ENCODE data around the gene PIGX. TPM values are rescaled to one million over a fixed set of nuclear protein-coding genes. Genes with fewer than 3 reads are reported as not detected.

Gene PIGX
- total RNA-seq, 6 experiments from 2014 or later: 6.4 to 17.0 (median 7.2) TPM

DNA sequence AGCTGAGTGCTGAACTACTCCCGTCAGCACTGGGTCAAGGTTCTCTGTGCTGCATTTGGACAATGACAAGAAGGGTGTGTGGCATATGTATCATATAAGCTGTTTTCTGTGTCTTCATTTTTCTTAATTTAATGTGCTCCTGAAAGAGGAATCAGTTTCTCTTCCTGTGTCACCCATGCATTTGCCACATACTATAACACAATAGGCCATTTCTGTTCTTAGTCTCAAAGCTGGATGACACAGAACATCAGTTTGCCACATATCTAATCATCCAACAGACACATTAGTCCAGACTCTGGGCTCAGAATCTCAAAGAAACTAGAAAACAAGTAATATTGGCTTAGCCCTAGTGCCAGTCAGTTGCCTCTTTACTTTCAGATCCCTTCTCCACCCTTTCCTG, 34.2 kb upstream of the PIGX start:
- 41% methylated on average over 1 of the region's 1 CpG for WGBS (ENCODE audit: insufficient coverage, low coverage, low lambda C conversion rate, missing lambda C conversion rate)
- ATAC-seq (no peak), DNase-seq (no peak)
- no peak overlapping the region for H3K4me3 ChIP-seq
- no peaks in the 10 kb centered on the region for H3K4me1 ChIP-seq
- TF ChIP-seq POLR2A (IDR thresholded peaks at IDR 0.05): no peak
- TF ChIP-seq, protein P1, sequence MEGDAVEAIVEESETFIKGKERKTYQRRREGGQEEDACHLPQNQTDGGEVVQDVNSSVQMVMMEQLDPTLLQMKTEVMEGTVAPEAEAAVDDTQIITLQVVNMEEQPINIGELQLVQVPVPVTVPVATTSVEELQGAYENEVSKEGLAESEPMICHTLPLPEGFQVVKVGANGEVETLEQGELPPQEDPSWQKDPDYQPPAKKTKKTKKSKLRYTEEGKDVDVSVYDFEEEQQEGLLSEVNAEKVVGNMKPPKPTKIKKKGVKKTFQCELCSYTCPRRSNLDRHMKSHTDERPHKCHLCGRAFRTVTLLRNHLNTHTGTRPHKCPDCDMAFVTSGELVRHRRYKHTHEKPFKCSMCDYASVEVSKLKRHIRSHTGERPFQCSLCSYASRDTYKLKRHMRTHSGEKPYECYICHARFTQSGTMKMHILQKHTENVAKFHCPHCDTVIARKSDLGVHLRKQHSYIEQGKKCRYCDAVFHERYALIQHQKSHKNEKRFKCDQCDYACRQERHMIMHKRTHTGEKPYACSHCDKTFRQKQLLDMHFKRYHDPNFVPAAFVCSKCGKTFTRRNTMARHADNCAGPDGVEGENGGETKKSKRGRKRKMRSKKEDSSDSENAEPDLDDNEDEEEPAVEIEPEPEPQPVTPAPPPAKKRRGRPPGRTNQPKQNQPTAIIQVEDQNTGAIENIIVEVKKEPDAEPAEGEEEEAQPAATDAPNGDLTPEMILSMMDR (IDR thresholded peaks at IDR 0.05): no peak
- H3K9me3 ChIP-seq: no peaks in the 10 kb centered on the region
- no peaks in the 10 kb centered on the region for H3K36me3 ChIP-seq
- intact Hi-C loops (cut with DNase I): no loop called here
- no peaks in the 10 kb centered on the region for H3K27me3 ChIP-seq
- no peak overlapping the region for H3K27ac ChIP-seq

DNA sequence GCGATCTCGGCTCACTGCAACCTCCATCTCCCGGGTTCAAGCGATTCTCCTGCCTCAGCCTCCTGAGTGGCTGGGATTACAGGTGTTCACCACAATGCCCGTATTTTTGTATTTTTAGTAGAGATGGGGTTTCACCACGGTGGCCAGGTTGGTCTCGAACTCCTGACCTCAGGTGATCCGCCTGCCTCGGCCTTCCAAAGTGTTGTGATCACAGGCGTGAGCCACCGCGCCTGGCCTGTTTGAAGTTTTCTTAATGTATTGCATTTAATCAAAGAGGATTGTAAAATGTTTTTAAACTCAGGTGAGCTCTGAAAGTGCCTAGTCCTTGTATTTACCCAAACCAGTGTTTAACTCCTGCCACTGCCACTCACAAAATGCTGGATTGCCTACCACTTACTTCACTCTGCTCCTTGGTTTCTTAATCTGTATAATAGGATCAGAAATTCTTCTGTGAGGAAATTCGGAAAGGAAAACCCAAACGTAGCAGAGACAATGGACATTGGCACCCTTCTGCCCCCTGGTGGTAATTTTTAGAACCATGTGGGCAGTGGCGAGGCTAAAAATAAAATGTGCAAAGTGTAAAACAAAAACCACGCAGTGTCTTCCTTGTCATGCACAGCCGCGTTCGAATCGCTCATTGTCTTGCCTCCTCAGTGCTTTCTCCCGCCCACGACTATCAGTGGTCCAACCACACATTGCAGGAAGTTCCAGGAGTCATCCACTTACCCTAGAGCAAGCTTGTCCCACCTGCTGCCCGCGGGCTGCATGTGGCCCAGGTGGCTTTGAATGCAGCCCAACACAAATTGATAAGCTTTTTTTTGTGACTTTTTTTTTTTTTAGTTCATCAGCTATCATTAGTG, 27.4 kb upstream of the PIGX start:
- peaks cover 0 to 7% (median 0%) of the 10 kb centered on the region in 4 donors for H3K4me1 ChIP-seq
- 28% methylated on average over 19 of the region's 24 CpGs for WGBS (ENCODE audit: insufficient coverage, low coverage, low lambda C conversion rate, missing lambda C conversion rate)

DNA sequence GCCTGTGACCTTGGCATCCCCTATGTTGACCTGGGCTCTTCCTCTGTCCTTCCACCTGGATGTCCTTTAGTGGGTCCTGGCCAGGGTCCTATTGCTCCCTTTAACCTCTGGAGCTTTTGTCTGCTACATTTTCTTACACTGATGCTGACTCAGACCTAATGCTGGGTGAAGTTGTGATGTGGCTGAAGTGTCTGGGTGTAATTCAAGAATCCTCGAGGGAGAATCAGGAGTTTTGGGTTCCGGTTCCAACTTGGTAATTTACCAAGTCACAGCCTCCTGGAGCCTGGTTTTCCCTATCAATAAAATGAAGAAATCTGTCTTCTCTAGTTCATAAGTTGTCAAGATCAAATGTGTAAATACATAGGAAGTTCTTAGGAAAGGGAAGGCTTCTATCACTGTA, 25.7 kb upstream of the PIGX start:
- intact Hi-C loops (cut with DNase I): loop anchor here in 1 of 2 donors (5.0 kb wide), 1 partner anchor 74 kb away; no protein-coding TSS in a partner anchor
- DNase-seq (no peak), ATAC-seq (no peak)
- Histone ChIP-seq H3K27ac (no peak overlapping the region), H3K4me1 (peaks cover 0 to 7% (median 0%) of the 10 kb centered on the region in 4 donors), H3K27me3 (no peaks in the 10 kb centered on the region), H3K36me3 (no peaks in the 10 kb centered on the region), H3K9me3 (no peaks in the 10 kb centered on the region), H3K4me3 (no peak overlapping the region)
- WGBS (ENCODE audit: insufficient coverage, low coverage, low lambda C conversion rate, missing lambda C conversion rate): 58% methylated on average over 2 of the region's 2 CpGs
- TF ChIP-seq, protein P1 (IDR thresholded peaks at IDR 0.05): no peak
- no peak for TF ChIP-seq POLR2A (IDR thresholded peaks at IDR 0.05)

More for the DNA sequence above, 27.4 kb upstream of the PIGX start:
- peak; percentile 86 to 91 (median 88) for ATAC-seq
- peak in 2 of 3 donors; percentile 34 to 63 for DNase-seq
- no peaks in the 10 kb centered on the region for H3K27me3 ChIP-seq
- H3K4me3 ChIP-seq: no peak overlapping the region
- no peak overlapping the region for H3K27ac ChIP-seq
- no peaks in the 10 kb centered on the region for H3K9me3 ChIP-seq
- H3K36me3 ChIP-seq: no peaks in the 10 kb centered on the region
- no peak for TF ChIP-seq POLR2A (IDR thresholded peaks at IDR 0.05)
- TF ChIP-seq, protein P1 (IDR thresholded peaks at IDR 0.05): peak; percentile 89 to 90 (median 89)
- intact Hi-C loops (cut with DNase I): loop anchor here (5.0 kb wide), 1 partner anchor 72 kb away; no protein-coding TSS in a partner anchor

DNA sequence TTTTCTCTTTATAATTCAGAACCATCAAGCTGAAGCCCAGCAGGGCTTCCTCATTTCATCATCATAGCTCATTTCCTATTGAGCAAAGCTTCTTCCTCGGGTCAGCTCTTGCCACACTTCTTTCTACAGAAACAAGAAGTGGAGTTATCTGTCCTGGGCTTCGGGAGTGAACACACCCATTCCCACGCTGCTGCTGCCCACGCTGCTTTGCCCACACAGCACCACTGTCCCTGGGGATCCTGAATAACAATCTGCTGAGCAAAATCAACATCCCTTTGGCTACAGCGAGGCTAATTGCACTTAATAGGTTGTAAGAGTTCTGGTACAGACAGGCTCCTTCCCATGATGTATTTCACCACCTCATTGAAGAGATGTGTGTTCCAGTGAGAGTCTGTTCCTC, 23.8 kb upstream of the PIGX start:
- Histone ChIP-seq H3K4me1 (peaks cover 0 to 7% (median 0%) of the 10 kb centered on the region in 4 donors), H3K4me3 (no peak overlapping the region), H3K27ac (no peak overlapping the region), H3K36me3 (no peaks in the 10 kb centered on the region), H3K9me3 (no peaks in the 10 kb centered on the region), H3K27me3 (no peaks in the 10 kb centered on the region)
- TF ChIP-seq, protein P1 (IDR thresholded peaks at IDR 0.05): no peak
- TF ChIP-seq POLR2A (IDR thresholded peaks at IDR 0.05): no peak
- ATAC-seq (peak; percentile 57 to 74 (median 71)), DNase-seq (peak; percentile 40 to 62 (median 56))
- WGBS (ENCODE audit: insufficient coverage, low coverage, low lambda C conversion rate, missing lambda C conversion rate): 49% methylated on average over 5 of the region's 5 CpGs
- intact Hi-C loops (cut with DNase I): loop anchor here in 1 of 2 donors (5.0 kb wide), 1 partner anchor 76 kb away; no protein-coding TSS in a partner anchor

Data from right lobe of liver (tissue), 6 donors.